ENCODE data around the gene RING1. TPM values are rescaled to one million over a fixed set of nuclear protein-coding genes. Genes with fewer than 3 reads are reported as not detected.
A peak's percentile ranks its signal among the peaks of the same experiment; 100 is the strongest.

The RING1 gene
- total and polyA plus RNA-seq, 10 of the 15 experiments (the other 5 are each of a cell fraction or from before 2014, with no cell fraction given): 2.0 to 27.2 (median 15.8) TPM

DNA sequence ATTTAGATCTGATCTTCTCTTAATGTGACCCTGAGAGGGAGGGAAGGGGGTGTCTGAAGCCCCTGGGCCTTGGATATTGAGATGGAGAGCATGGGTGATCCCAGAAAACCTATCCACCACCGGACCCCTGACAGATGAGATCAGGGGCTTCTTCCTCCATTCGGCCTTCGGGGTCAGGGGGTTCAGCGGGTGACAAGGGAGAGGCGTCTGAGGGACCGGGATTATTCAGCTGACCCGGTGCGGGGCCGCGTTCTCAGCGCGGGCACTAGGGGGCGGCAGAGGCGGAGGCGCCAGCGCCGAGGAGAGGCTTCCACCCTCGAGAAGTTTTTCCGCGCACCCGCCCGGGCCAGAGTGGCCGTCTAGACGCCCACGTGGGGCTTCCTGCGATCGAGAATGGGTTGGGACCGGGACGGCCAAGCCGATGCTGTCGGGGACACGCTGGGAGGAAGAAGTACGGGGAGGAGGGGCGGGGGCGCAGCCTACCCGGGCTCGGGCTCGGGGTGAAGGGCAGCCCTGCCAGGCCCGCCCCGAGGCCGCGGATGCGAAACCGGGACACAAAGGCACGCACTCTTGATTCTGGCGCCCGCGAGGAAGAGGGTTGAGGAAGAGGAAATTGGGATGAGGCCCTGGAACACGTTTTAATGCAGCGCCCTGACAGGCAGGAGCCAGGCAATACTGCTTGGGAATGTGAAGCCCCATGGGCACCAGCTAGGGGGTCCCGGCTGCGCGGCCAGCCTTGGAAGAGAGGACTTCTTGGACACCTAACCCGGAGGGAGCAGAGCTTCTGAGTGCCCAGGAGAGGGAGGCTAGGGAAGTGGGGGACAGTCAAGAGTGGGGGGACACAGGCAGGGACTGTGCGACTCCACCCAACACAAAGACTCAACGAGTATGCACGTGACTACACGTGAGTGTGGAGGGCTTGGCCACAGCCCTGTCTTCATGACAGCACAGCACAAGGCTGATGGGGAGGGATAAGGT lies 46.7 kb upstream of the RING1 start (continued):
- TF ChIP-seq MAX (IDR thresholded peaks at IDR 0.05; ENCODE audit: low read depth, low read length) (no peak; the same call in 1 of the 2 replicates), ESRRA (IDR thresholded peaks at IDR 0.05; ENCODE audit: low read length) (no peak), RCOR1 (conservative IDR thresholded peaks at IDR 0.05; ENCODE audit: low read depth, low read length) (no peak), SP1 (IDR thresholded peaks at IDR 0.05; ENCODE audit: low read depth, low read length) (no peak), ZNF217 (IDR thresholded peaks at IDR 0.05) (no peak), SMC3 (IDR thresholded peaks at IDR 0.05; ENCODE audit: borderline replicate concordance, low read length) (peak; percentile 85), BACH1 (IDR thresholded peaks at IDR 0.05; ENCODE audit: borderline replicate concordance) (peak; percentile 43; the same call in 1 of the 2 replicates), NKRF (conservative IDR thresholded peaks at IDR 0.05) (no peak), TBL1XR1 (IDR thresholded peaks at IDR 0.05; ENCODE audit: low read depth, low read length) (no peak), LARP7 (IDR thresholded peaks at IDR 0.05) (peak; percentile 74; the same call in 1 of the 2 replicates), FOXK2 (IDR thresholded peaks at IDR 0.05) (no peak), FOXM1 (IDR thresholded peaks at IDR 0.05; ENCODE audit: low read depth, low read length) (no peak), POU2F2 (IDR thresholded peaks at IDR 0.05; ENCODE audit: borderline replicate concordance, low read depth, low read length) (no peak), NFXL1 (IDR thresholded peaks at IDR 0.05; ENCODE audit: borderline replicate concordance) (no peak), EED (IDR thresholded peaks at IDR 0.05; ENCODE audit: low read depth) (no peak)
- TF ChIP-seq, protein P1, sequence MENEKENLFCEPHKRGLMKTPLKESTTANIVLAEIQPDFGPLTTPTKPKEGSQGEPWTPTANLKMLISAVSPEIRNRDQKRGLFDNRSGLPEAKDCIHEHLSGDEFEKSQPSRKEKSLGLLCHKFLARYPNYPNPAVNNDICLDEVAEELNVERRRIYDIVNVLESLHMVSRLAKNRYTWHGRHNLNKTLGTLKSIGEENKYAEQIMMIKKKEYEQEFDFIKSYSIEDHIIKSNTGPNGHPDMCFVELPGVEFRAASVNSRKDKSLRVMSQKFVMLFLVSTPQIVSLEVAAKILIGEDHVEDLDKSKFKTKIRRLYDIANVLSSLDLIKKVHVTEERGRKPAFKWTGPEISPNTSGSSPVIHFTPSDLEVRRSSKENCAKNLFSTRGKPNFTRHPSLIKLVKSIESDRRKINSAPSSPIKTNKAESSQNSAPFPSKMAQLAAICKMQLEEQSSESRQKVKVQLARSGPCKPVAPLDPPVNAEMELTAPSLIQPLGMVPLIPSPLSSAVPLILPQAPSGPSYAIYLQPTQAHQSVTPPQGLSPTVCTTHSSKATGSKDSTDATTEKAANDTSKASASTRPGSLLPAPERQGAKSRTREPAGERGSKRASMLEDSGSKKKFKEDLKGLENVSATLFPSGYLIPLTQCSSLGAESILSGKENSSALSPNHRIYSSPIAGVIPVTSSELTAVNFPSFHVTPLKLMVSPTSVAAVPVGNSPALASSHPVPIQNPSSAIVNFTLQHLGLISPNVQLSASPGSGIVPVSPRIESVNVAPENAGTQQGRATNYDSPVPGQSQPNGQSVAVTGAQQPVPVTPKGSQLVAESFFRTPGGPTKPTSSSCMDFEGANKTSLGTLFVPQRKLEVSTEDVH (IDR thresholded peaks at IDR 0.05; ENCODE audit: low read depth, partially characterized antibody): no peak
- TF ChIP-seq, protein P2, sequence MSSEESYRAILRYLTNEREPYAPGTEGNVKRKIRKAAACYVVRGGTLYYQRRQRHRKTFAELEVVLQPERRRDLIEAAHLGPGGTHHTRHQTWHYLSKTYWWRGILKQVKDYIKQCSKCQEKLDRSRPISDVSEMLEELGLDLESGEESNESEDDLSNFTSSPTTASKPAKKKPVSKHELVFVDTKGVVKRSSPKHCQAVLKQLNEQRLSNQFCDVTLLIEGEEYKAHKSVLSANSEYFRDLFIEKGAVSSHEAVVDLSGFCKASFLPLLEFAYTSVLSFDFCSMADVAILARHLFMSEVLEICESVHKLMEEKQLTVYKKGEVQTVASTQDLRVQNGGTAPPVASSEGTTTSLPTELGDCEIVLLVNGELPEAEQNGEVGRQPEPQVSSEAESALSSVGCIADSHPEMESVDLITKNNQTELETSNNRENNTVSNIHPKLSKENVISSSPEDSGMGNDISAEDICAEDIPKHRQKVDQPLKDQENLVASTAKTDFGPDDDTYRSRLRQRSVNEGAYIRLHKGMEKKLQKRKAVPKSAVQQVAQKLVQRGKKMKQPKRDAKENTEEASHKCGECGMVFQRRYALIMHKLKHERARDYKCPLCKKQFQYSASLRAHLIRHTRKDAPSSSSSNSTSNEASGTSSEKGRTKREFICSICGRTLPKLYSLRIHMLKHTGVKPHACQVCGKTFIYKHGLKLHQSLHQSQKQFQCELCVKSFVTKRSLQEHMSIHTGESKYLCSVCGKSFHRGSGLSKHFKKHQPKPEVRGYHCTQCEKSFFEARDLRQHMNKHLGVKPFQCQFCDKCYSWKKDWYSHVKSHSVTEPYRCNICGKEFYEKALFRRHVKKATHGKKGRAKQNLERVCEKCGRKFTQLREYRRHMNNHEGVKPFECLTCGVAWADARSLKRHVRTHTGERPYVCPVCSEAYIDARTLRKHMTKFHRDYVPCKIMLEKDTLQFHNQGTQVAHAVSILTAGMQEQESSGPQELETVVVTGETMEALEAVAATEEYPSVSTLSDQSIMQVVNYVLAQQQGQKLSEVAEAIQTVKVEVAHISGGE (CRISPR knock-in tag; IDR thresholded peaks at IDR 0.05): no peak
- TF ChIP-seq, protein P3, sequence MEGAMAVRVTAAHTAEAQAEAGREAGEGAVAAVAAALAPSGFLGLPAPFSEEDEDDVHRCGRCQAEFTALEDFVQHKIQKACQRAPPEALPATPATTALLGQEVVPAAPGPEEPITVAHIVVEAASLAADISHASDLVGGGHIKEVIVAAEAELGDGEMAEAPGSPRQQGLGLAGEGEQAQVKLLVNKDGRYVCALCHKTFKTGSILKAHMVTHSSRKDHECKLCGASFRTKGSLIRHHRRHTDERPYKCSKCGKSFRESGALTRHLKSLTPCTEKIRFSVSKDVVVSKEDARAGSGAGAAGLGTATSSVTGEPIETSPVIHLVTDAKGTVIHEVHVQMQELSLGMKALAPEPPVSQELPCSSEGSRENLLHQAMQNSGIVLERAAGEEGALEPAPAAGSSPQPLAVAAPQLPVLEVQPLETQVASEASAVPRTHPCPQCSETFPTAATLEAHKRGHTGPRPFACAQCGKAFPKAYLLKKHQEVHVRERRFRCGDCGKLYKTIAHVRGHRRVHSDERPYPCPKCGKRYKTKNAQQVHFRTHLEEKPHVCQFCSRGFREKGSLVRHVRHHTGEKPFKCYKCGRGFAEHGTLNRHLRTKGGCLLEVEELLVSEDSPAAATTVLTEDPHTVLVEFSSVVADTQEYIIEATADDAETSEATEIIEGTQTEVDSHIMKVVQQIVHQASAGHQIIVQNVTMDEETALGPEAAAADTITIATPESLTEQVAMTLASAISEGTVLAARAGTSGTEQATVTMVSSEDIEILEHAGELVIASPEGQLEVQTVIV (IDR thresholded peaks at IDR 0.05; ENCODE audit: borderline replicate concordance, partially characterized antibody): no peak
